ENCODE results near the gene AKAP8L.

Gene AKAP8L

DNA sequence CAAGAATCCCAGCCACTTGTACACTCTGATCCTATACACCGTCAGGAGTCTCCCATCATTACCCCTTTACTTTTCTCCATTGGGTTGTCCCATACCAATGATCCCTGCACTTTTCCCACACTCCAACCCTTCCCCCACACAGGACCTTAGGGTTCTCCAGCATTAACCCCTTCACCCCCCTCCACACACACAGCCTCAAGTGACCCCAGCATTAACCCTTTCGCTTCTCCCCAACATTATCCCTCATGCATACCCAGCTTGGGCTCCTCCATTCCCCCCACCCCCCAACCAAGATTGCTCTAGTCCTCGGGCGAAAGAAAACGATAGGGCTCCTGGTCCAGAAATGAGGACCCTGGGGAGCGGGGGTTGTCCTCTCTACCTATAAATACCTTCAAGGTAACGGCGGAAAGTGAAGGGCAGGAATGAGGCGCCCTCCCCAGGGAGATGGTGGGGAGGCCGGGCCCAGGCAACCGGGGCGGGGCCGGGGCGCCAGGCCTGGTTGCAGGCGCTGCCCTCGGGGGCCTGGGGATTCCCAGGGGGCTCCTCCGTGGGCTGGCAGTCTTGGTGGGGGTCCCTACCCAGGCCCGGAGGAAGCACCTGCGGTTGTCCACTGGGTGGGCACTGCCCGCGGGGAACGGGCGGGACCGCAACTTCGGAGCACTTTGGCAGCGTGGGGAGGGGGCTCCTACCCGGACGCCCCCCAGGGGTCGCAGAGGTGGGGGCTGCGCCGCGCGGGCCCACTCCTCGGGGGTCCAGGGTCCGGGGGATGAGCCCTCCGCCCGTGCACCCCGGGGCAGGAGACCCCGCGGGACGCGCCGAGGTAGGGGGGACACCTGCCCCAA lies 30.2 kb upstream of the AKAP8L start:
- no peak for DNase-seq

DNA sequence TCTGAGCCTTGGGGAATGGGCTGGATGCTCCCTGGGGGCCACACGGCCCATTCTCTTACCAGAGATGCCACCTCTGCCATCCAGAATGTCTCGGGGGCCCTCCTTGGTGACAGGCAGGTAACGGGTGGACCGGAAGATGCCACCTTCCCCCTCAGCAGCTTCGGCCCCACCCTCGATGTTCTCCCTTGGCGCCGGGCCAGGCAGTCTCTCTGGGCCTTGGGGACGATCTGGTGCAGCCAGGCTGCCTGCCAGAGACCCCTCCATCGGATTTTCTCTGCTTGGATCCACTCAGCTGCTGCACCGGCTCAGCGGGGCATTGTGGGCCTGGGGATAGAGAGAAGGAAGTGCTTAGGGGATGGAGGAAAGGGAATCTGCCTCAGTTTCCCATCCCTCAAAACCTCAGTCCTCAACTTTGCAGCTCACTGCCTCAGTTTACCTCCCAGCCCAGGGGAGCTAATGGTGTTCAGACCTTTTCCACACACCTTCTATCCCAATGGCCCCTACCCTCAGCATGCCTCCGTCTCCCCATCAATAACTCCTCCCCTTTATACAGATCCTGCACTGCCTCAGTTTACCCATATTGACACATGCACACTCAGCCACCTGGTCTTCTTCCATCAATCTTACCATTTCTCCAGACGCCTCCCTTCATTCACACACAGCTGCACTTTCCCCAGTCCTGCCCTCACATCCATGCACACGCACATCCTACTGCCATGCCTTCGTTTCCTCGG lies 29.4 kb upstream of the AKAP8L start:
- no peak for DNase-seq

- no peak for DNase-seq
These were observed 28.3 kb upstream of the AKAP8L start for GRCh38 chr19:15447057-15447456.

DNA sequence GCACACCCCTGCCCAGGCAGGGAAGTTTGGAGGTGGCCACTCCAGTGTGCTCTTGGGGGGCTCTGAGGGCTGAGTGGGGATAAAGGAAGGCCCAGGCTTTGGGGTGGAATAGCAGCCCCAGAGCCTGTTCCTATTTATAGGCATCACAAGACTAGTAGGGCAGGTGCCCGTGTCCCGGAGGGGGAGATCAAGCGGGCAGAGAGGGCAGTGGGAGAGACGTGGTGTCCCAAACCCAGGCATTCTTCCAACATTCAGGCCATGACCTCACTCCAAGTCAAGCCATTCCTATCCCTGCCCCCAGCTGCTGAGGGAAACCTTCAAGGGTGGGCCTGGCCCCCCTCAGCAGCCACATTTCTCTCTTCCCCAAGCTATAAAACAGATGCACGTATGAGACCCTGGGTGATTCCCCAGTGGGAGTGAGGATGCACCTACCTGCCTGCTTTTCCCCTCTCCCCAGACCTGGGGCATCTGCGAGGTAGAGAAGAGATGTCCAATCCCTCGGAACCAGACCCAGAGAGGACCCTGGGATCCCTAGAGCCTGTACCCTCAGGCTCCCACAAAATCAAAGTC lies 27.1 kb upstream of the AKAP8L start:
- DNase-seq: no peak

GRCh38 chr19:15445227-15445605 lies 26.4 kb upstream of the AKAP8L start:
- no peak for DNase-seq

GRCh38 chr19:15444505-15445226 lies 25.9 kb upstream of the AKAP8L start:
- DNase-seq: no peak

- DNase-seq: no peak
These were observed 25.1 kb upstream of the AKAP8L start for GRCh38 chr19:15443838-15444237.

- DNase-seq: no peak
These were observed 24.5 kb upstream of the AKAP8L start for GRCh38 chr19:15443325-15443724.

DNA sequence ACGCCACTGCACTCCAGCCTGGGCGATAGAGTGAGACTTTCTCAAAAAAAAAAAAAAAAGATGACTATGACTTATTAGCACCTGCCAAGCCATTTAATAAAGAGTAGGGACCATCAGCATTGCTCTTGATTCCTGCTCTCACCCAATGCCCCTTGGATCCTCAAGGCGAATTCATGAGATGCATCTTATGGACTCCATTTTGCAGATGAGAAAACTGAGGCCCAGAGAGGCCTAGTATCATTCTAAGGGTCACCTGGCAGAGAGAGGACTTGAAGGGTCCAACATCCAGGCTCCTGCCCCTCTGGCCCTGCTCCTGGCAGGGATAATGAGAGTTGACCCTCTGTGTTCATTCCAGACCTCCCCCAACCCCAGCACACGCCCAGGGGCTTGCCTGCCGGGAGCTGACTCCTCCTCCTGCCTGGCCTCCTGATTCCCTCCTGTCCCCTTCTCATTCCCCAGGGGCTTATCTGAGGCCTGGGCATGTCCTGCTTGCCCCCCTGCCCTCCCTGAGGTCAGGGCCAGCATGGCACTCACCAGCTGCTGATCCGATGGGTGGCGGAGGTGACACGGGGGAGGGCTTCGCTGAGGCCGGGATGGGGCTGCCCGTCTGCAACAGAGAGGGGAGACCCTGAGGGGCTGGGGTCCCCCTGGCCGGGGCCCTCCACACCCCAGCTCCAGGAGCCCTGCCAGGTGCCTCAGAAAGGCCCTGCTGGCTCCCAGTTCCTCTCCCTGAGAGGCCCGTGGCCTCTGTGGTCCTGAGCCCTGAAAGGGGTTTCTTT lies 23.5 kb upstream of the AKAP8L start:
- DNase-seq: no peak

GRCh38 chr19:15441317-15441716 lies 22.5 kb upstream of the AKAP8L start:
- DNase-seq: no peak

DNA sequence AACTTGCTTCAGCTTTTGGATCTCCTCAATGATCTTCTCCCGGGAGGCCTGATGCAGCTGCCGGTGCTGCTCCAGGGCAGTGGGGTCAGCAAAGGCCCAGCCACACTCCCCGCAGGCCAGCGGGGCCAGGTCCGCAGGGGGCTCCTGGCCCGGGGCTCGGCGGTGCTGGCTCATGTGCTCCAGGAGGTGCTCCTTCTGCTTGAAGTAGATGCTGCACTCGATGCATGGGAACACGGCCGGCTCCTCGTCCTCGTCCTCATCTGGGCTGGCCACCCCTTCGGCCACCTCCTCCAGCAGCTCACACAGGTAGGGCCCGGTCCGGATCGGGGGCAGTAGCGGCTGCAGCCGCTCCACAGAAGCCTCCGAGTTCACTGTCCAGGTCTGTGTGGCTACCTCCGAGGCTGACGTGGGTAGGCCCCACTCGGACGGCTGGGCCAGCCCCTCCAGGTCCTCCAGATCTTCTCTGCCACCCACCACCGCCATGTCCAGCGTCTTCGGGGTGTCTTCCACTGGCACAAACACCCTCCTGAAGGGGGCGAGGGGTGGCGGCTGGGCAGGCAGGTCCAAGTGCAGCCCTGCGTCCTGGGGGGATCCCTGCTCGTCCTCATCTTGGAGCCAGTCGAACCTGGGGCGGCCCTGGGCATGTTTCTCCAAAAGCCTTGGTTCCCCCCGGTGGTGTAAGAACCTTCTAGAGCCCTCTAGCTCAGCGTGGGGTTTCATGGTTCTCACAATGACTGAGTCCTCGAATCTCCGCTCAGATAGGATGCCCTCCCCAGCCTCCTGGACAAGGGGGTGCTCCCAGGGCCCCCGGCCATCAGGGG lies 21.2 kb upstream of the AKAP8L start:
- no peak for DNase-seq

- no peak for DNase-seq
These were observed 20.5 kb upstream of the AKAP8L start for GRCh38 chr19:15439078-15439799.

- no peak for DNase-seq
These were observed 19.8 kb upstream of the AKAP8L start for GRCh38 chr19:15438577-15438976.

DNA sequence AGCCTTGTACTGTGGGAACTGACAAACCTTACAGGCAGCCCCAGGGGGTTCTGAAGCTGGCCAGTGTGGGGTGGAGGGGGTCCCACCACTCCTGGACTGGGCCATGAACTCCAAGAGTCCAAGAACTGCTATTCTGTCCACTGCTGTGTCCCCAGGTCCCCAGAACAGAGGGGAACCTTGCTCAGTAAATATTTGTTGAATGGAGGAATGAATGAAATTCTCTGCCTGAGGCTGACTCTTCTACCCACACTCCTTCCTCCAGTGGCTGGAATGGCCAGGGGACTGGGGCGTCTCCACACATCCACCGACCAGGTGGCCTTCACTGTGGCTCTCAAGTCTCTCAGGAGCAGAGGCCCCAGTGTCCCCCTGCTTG lies 19.3 kb upstream of the AKAP8L start:
- no peak for DNase-seq

DNA sequence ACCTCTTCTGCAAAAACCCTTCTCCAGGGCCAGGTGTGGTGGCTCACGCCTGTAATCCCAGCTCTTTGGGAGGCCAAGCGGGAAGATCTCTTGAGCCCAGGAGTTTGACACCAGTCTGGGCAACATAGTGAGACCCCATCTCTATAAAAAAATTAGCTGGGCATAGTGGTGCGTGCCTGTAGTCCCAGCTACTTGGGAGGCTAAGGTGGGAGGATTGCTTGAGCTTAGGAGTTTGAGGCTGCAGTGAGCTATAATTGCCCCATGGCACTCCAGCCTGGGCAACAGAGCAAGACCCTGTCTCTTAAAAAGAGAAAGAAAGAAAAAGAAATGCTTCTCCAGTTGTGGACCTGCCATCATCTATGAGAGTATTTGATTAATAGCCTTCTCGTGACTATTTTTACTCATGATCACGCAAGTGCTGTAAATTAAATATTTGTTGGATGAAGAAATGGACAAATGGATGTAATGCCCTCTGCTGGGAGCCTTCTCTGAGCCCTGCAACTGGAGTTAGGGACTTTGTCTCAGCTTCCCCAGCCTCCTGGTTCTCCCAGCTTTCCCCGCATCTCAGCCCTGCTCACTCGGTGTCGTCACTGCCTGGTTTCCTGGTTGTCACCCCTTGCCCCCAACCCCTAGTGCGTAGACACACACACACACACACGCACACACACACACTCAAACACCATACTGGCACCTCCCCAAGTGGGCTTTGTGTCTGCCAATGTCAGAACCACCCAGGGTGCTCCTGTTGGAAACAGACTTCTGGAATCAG lies 18.8 kb upstream of the AKAP8L start:
- DNase-seq: no peak

GRCh38 chr19:15436826-15437110 lies 18.0 kb upstream of the AKAP8L start:
- no peak for DNase-seq

DNA sequence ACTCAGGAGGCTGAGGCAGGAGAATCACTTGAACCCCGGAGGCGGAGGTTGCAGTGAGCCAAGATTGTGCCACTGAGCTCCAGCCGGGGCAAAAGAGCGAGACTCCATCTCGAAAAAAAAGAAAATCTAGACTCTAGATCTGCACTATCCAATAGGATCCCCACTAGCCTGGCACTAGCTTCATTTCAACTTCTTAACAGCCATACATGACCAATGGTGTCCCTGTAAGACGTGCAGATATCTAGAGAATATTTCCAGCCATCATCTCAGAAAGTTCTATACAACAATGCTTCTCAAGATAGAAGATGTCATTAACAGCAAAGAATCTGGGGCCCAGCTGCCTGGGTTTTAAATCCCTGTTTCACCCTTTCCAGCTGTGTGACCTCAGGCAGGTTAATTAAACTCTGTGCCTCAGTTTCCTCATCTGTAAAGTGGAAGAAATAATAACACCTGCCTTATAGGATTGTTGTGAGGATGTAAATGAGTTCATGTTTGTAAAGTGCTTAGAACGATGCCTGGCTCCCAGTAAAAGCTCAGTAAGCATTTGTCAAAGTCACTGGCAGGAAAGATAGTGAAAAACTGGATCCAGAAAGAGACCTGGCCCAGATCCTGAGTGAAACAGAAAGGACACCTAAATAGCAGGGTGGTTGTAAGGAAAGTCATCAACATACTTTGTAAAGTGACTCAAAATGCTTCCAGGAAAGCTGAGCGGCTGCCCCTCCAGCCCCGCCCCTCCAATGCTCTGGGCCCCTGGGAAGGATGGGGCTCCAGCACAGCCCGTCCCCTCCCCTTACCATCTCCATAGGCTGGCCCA lies 17.4 kb upstream of the AKAP8L start:
- no peak for DNase-seq

DNA sequence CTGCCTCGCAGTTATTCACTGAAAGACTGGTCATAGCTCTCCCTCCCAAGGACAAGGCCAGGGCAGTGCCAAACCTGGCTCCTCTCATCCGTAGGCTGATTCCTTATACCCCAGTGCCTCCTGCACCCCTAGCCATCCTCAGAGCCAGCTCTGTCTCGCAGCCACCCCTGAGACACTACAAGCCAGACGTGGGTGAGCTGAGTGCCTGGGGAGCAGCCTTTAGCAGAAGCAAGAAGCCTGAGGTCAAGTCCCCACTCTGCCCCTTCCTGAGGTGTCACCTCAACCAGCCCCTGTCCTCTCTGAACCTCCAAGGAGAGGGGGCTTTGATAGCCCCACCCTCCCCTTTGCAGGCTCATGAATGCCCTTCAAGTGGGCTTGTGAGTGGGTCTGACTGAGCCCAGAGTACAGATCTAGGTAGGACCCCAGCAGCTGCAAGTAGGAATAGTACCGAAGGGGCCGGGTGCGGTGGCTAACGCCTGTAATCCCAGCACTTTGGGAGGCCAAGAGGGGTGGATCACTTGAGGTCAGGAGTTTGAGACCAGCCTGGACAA lies 14.8 kb upstream of the AKAP8L start:
- no peak for DNase-seq

Measured in activated CD4-positive, alpha-beta T cell treated with anti-CD3 and anti-CD28 coated beads, Interleukin-10, Interleukin-2, amounts not matched to agents 100 ng/mL and 50 ng/mL, durations not matched to agents 16 hours and 8 hours (primary cell).